Left lung (tissue), 10 donors: ENCODE data around the gene AKAP13. TPM values are rescaled to one million over a fixed set of nuclear protein-coding genes. Genes with fewer than 3 reads are reported as not detected.
"Not testable (repeated sequence)": the region's sequence is repeated elsewhere in the genome, so short reads cannot be mapped to it uniquely, and the experiment has no call there.

Experiments
- ATAC-seq: fragments of 200-7000 bp; cut with Tn5 transposase; one replicate; pipeline ENCODE4 v1.9.1; 2020; ENCODE audit warnings: moderate library complexity
- DNase-seq, 4 donors: peaks; one replicate each; pipeline ENCODE4 v3.0.0-alpha.2; 2013 to 2020
- H3K27ac ChIP-seq, 2 donors: fragments of 200-600 bp; sonication (generic) in 1 of 2; one replicate each; pipeline versions ENCODE4 v1.5.0 to v1.8.0; 2020 to 2021
- H3K27me3 ChIP-seq, 2 donors: fragments of 200-600 bp; sonication (generic) in 1 of 2; one replicate each; pipeline versions ENCODE4 v1.5.0 to v1.8.0; 2020 to 2021
- H3K36me3 ChIP-seq, 2 donors: fragments of 200-600 bp; sonication (generic) in 1 of 2; one replicate each; pipeline versions ENCODE4 v1.5.0 to v1.8.0; 2020 to 2021
- H3K4me1 ChIP-seq, 2 donors: fragments of 200-600 bp; one replicate each; pipeline ENCODE4 v1.8.0; 2021
- H3K4me3 ChIP-seq, 2 donors: fragments of 200-600 bp; sonication (generic) in 1 of 2; one replicate each; pipeline versions ENCODE4 v1.5.0 to v1.8.0; 2020 to 2021; ENCODE audit warnings: mild to moderate bottlenecking in 1 of 2
- H3K9me3 ChIP-seq, 2 donors: fragments of 200-600 bp; sonication (generic) in 1 of 2; one replicate each; pipeline versions ENCODE4 v1.5.0 to v1.8.0; 2020 to 2021
- CTCF ChIP-seq, 2 donors: fragments of 200-600 bp; sonication (generic) in 1 of 2; IDR thresholded peaks; one replicate each; pipeline versions ENCODE4 v1.5.0 to v1.8.0; 2021; ENCODE audit warnings: antibody characterized with exemption in 2 of 2
- intact Hi-C, 2 donors: fragments of 100-400 bp; cut with DNase I; formaldehyde crosslinking; loops; one replicate each; pipeline versions ENCODE4 v1.11.2 to v1.14.2; 2022
- polyA plus RNA-seq, 6 donors: library from polyadenylated mRNA; unstranded; fragments of 120-200 nt; gene quantifications; one replicate each; pipeline ENCODE4 v1.2.1, GENCODE V29; 2013; ENCODE audit not compliant: insufficient read length in 6 of 6
- total RNA-seq, 2 donors: library from RNA; stranded (reverse); fragmentation: NEBNext Ultra II Directional; extraction: Animal tissue kit (Norgen Biotek cat#: 25700); gene quantifications; one replicate each; pipeline ENCODE4 v1.2.1, GENCODE V29; 2021
- donor health status: DM: no; HTN: yes; CAD: no.
- donor health status: DM: no; HTN: no; CAD: no.

AKAP13 gene
- total and polyA plus RNA-seq, 8 donors: 93.6 to 346 (median 102) TPM

GRCh38 chr15:85480923-85481322 lies 100.5 kb downstream of the AKAP13 start:
- TF ChIP-seq CTCF (IDR thresholded peaks at IDR 0.05): no peak
- intact Hi-C loops: no loop called here
- ATAC-seq (no peak), DNase-seq (no peak)
- Histone ChIP-seq H3K4me3 (no peak overlapping the region), H3K9me3 (no peaks in the 10 kb centered on the region), H3K36me3 (no peaks in the 10 kb centered on the region), H3K27ac (no peak overlapping the region), H3K27me3 (no peaks in the 10 kb centered on the region), H3K4me1 (peaks cover 20 to 46% of the 10 kb centered on the region in 2 donors)

- ATAC-seq, H3K27me3 ChIP-seq, H3K9me3 ChIP-seq, intact Hi-C loops, H3K36me3 ChIP-seq, H3K4me3 ChIP-seq, DNase-seq: not testable (repeated sequence)
- Histone ChIP-seq H3K27ac (peak overlapping the region in 1 of 2 donors; percentile 9), H3K4me1 (peaks cover 20 to 52% of the 10 kb centered on the region in 2 donors)
These were observed 101.1 kb downstream of the AKAP13 start for GRCh38 chr15:85481543-85481942.

GRCh38 chr15:85482894-85483293 lies 102.5 kb downstream of the AKAP13 start:
- H3K4me1 ChIP-seq: peaks cover 20 to 56% of the 10 kb centered on the region in 2 donors
- intact Hi-C loops: no loop called here
- peak; percentile 68 for ATAC-seq

GRCh38 chr15:85483955-85484354 lies 103.6 kb downstream of the AKAP13 start:
- H3K27ac ChIP-seq, ATAC-seq, H3K4me3 ChIP-seq, H3K9me3 ChIP-seq, DNase-seq, H3K27me3 ChIP-seq, intact Hi-C loops, H3K36me3 ChIP-seq: not testable (repeated sequence)
- peaks cover 20 to 59% of the 10 kb centered on the region in 2 donors for H3K4me1 ChIP-seq

More at GRCh38 chr15:85482894-85483293, 102.5 kb downstream of the AKAP13 start:
- no peak for DNase-seq
- Histone ChIP-seq H3K27ac (peak overlapping the region; percentile 48 to 51), H3K4me3 (no peak overlapping the region), H3K36me3 (no peaks in the 10 kb centered on the region), H3K9me3 (no peaks in the 10 kb centered on the region), H3K27me3 (no peaks in the 10 kb centered on the region)
- TF ChIP-seq CTCF (IDR thresholded peaks at IDR 0.05): no peak

DNA sequence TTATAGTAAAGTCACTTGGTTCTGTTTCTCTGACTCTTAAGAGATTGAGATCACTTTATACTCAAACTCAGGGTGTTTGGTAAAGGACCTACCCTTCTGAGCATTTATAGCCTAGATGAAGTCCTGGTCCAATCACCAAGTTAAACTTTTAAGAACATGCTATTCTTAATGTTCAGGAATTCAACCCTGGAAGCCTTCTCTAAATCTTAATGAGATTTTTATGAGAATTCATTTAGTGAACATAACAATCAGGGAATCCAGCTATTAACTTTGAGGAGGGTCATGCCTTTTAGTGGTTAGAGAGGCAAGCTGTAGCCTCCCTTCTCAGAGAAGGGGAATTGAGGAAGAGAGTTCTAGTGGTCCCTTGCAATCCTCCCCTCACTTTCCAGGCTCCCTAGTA lies 104.5 kb downstream of the AKAP13 start:
- peaks cover 10 to 62% of the 10 kb centered on the region in 2 donors for H3K4me1 ChIP-seq
- H3K36me3 ChIP-seq, H3K9me3 ChIP-seq, intact Hi-C loops, H3K27me3 ChIP-seq, DNase-seq, H3K4me3 ChIP-seq, H3K27ac ChIP-seq, ATAC-seq: not testable (repeated sequence)

- H3K36me3 ChIP-seq: no peaks in the 10 kb centered on the region
- intact Hi-C loops: no loop called here
- H3K27me3 ChIP-seq: no peaks in the 10 kb centered on the region
- H3K4me3 ChIP-seq: no peak overlapping the region
- H3K9me3 ChIP-seq: no peaks in the 10 kb centered on the region
- peak; percentile 84 to 87 for TF ChIP-seq CTCF (IDR thresholded peaks at IDR 0.05)
- DNase-seq: peak in 2 of 4 donors; percentile 67 to 83
- H3K4me1 ChIP-seq: peaks cover 9 to 71% of the 10 kb centered on the region in 2 donors
- peak; percentile 90 for ATAC-seq
- no peak overlapping the region for H3K27ac ChIP-seq
These were observed 105.7 kb downstream of the AKAP13 start for GRCh38 chr15:85485956-85486567.

DNA sequence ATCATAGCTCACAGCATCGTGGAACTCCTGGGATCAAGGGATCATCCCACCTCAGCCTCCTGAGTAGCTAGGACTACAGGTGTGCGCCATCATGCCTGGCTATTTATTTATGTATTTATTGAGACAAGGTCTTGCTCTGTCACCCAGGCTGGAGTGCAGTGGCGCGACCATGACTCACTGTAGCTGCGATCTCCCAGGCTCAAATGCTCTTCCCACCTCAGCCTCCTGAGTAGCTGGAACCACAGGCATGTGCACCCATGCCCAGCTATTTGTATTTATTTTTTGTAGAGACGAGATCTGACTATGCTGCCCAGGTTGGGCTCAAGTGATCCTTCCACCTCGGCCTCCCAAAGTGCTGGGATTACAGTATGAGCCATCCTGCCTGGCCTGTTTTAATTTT lies 107.4 kb downstream of the AKAP13 start:
- H3K36me3 ChIP-seq, DNase-seq, H3K4me3 ChIP-seq, H3K9me3 ChIP-seq, H3K27ac ChIP-seq, ATAC-seq, intact Hi-C loops, H3K27me3 ChIP-seq: not testable (repeated sequence)
- H3K4me1 ChIP-seq: peaks cover 4 to 66% of the 10 kb centered on the region in 2 donors
